PC-3 (cell line): ENCODE data around the gene RPL31. TPM values are rescaled to one million over a fixed set of nuclear protein-coding genes. Genes with fewer than 3 reads are reported as not detected.

Experiments
- ATAC-seq: fragments of 200-7000 bp; cut with Tn5 transposase; 2 replicates; pipeline ENCODE4 v1.9.1; 2020; ENCODE audit warnings: mild to moderate bottlenecking, moderate library complexity
- BruUV-seq: library from RNA; stranded (reverse); fragments of 400-500 nt; replicated peaks from 2 replicates; lab custom pipeline; 2021; lab: Mats Ljungman, UMichigan
- CTCF ChIA-PET: fragments of 300-600 bp; sonication (Branson Sonifier 250); formaldehyde crosslinking; loops from one replicate; lab custom pipeline; 2022; ENCODE audit warnings: antibody characterized with exemption; lab: Charles Lee
- POLR2A ChIA-PET: fragments of 300-600 bp; sonication (Branson Sonifier 250); formaldehyde crosslinking; loops from one replicate; lab custom pipeline; 2022; ENCODE audit warnings: antibody characterized with exemption; ENCODE audit not compliant: unreplicated experiment; lab: Charles Lee
- DNase-seq: peaks from one replicate; pipeline ENCODE4 v3.0.0-alpha.2; 2015
- H2AFZ ChIP-seq: fragments of 300-600 bp; sonication (generic); 2 replicates; pipeline ENCODE4 v1.6.0; 2016; ENCODE audit warnings: antibody characterized with exemption, low read length
- H3F3A ChIP-seq: fragments of 300-600 bp; sonication (generic); one replicate; pipeline ENCODE4 v1.6.0; 2017; ENCODE audit warnings: antibody characterized with exemption, low read length, control low read depth, mild to moderate bottlenecking; ENCODE audit not compliant: unreplicated experiment
- H3K27ac ChIP-seq: fragments of 300-600 bp; sonication (generic); 2 replicates; pipeline ENCODE4 v1.5.1; 2016; ENCODE audit warnings: mild to moderate bottlenecking, low read length
- H3K27me3 ChIP-seq: fragments of 300-600 bp; sonication (generic); 2 replicates; pipeline ENCODE4 v1.6.1; 2016; ENCODE audit warnings: low read length, mixed read lengths
- H3K36me3 ChIP-seq: fragments of 300-600 bp; sonication (generic); 2 replicates; pipeline ENCODE4 v1.6.1; 2016; ENCODE audit warnings: low read depth, mixed run types, low read length, mixed read lengths
- H3K4me1 ChIP-seq: fragments of 300-600 bp; sonication (generic); 2 replicates; pipeline ENCODE4 v1.5.1; 2016; ENCODE audit warnings: low read length; ENCODE audit not compliant: insufficient read depth
- H3K4me2 ChIP-seq: fragments of 300-600 bp; sonication (generic); 2 replicates; pipeline ENCODE4 v1.6.0; 2016; ENCODE audit warnings: low read length
- H3K4me3 ChIP-seq: fragments of 300-600 bp; sonication (generic); 2 replicates; pipeline ENCODE4 v1.5.1; 2016; ENCODE audit warnings: mild to moderate bottlenecking, low read length, mixed read lengths
- H3K79me2 ChIP-seq: fragments of 300-600 bp; sonication (generic); 2 replicates; pipeline ENCODE4 v1.6.1; 2017; ENCODE audit warnings: low read length, mixed read lengths
- H3K9ac ChIP-seq: fragments of 300-600 bp; sonication (generic); 2 replicates; pipeline ENCODE4 v1.6.0; 2016; ENCODE audit warnings: mild to moderate bottlenecking, low read length
- H3K9me2 ChIP-seq: fragments of 300-600 bp; sonication (generic); replicated peaks from 2 replicates; pipeline ENCODE4 v1.6.1; 2016; ENCODE audit warnings: mixed run types, low read length, mixed read lengths
- H3K9me3 ChIP-seq: fragments of 300-600 bp; sonication (generic); 2 replicates; pipeline ENCODE4 v1.6.1; 2016; ENCODE audit warnings: low read length, mixed read lengths
- H4K20me1 ChIP-seq: fragments of 300-600 bp; sonication (generic); 2 replicates; pipeline ENCODE4 v1.6.1; 2016; ENCODE audit warnings: low read length, mixed read lengths
- CTCF ChIP-seq: fragments of 300-600 bp; sonication (generic); conservative IDR thresholded peaks from 2 replicates; pipeline ENCODE4 v1.5.1; 2017; ENCODE audit warnings: antibody characterized with exemption, low read depth, mild to moderate bottlenecking, low read length
- EZH2 ChIP-seq: fragments of 300-600 bp; sonication (generic); IDR thresholded peaks from one replicate; pipeline ENCODE4 v1.6.1; 2017; ENCODE audit warnings: antibody characterized with exemption, mild to moderate bottlenecking, low read length; ENCODE audit not compliant: unreplicated experiment
- EZH2phosphoT487 ChIP-seq: fragments of 300-600 bp; sonication (generic); IDR thresholded peaks from 2 replicates; pipeline ENCODE4 v1.6.1; 2018; ENCODE audit warnings: mild to moderate bottlenecking, antibody characterized with exemption, low read length, borderline replicate concordance
- intact Hi-C: fragments of 100-400 bp; cut with micrococcal nuclease; formaldehyde crosslinking; loops from 2 replicates; pipeline ENCODE4 v1.9.0; 2023
- total RNA-seq: library from RNA; depleted of rRNA; stranded (reverse); fragments of >200 nt; gene quantifications from 2 replicates; pipeline ENCODE4 v1.2.3, GENCODE V29; 2014

RPL31 gene
- total RNA-seq, 1 experiment from 2014 or later: 756 TPM

- H3K27me3 ChIP-seq: no peaks in the 10 kb centered on the region
- ATAC-seq (no peak), DNase-seq (no peak)
- intact Hi-C loops: no loop called here
- ChIA-PET CTCF (no interaction called here), POLR2A (no interaction called here)
- no TSS peak for BruUV-seq
- no peak overlapping the region for H3K4me3 ChIP-seq
- TF ChIP-seq CTCF: no peak
- no peak for TF ChIP-seq EZH2
- TF ChIP-seq EZH2phosphoT487: no peak
- peaks cover 12% of the 10 kb centered on the region for H3K79me2 ChIP-seq
- no peaks in the 10 kb centered on the region for H3K9me2 ChIP-seq
- H3K27ac ChIP-seq: no peak overlapping the region
- H3K9me3 ChIP-seq: no peaks in the 10 kb centered on the region
- H3K4me1 ChIP-seq: peaks cover 6% of the 10 kb centered on the region
- H3K4me2 ChIP-seq: no peak overlapping the region
- H4K20me1 ChIP-seq: peaks cover 6% of the 10 kb centered on the region
- no peak overlapping the region for H2AFZ ChIP-seq
- peaks cover 37% of the 10 kb centered on the region for H3K36me3 ChIP-seq
- H3F3A ChIP-seq: no peaks in the 10 kb centered on the region
- H3K9ac ChIP-seq: no peak overlapping the region
Observed at GRCh38 chr2:100998235-100998573, 3.9 kb upstream of the RPL31 start.

GRCh38 chr2:100999995-101000394, 2.1 kb upstream of the RPL31 start:
- BruUV-seq: no TSS peak
- no peak overlapping the region for H3K4me3 ChIP-seq
- H3F3A ChIP-seq: no peaks in the 10 kb centered on the region
- DNase-seq (no peak), ATAC-seq (no peak)
- peaks cover 24% of the 10 kb centered on the region for H4K20me1 ChIP-seq
- no peaks in the 10 kb centered on the region for H3K9me2 ChIP-seq
- H3K9ac ChIP-seq: no peak overlapping the region
- H3K4me2 ChIP-seq: no peak overlapping the region
- peaks cover 30% of the 10 kb centered on the region for H3K79me2 ChIP-seq
- intact Hi-C loops: no loop called here
- no peaks in the 10 kb centered on the region for H3K27me3 ChIP-seq
- H3K4me1 ChIP-seq: peaks cover 16% of the 10 kb centered on the region
- POLR2A ChIA-PET: no interaction called here
- CTCF ChIA-PET: no interaction called here
- no peaks in the 10 kb centered on the region for H3K9me3 ChIP-seq
- peaks cover 43% of the 10 kb centered on the region for H3K36me3 ChIP-seq
- TF ChIP-seq EZH2: no peak
- no peak for TF ChIP-seq CTCF
- TF ChIP-seq EZH2phosphoT487: no peak
- H2AFZ ChIP-seq: no peak overlapping the region
- H3K27ac ChIP-seq: no peak overlapping the region

GRCh38 chr2:101002562-101003277, 631 bp downstream of the RPL31 start:
- H3K9ac ChIP-seq: peak overlapping the region; percentile 98
- peaks cover 51% of the 10 kb centered on the region for H3K36me3 ChIP-seq
- no peak for TF ChIP-seq EZH2phosphoT487
- no peak for TF ChIP-seq CTCF
- TF ChIP-seq EZH2: no peak
- CTCF ChIA-PET: interaction anchor here (0.7 to 1.4 kb wide), 3 partner anchors 203 to 408 kb away, joined by 3 to 5 read pairs (median 3); no protein-coding TSS in a partner anchor
- H3K79me2 ChIP-seq: peaks cover 39% of the 10 kb centered on the region
- peak; percentile 3; the same call in 1 of the 2 replicates for ATAC-seq
- TSS peak; percentile 58 for BruUV-seq
- peak; percentile 17 for DNase-seq
- no peaks in the 10 kb centered on the region for H3K27me3 ChIP-seq
- peak overlapping the region; percentile 81; the same call in 1 of the 2 replicates for H2AFZ ChIP-seq
- peak overlapping the region; percentile 98 for H3K4me3 ChIP-seq
- H3K4me2 ChIP-seq: peak overlapping the region; percentile 96
- intact Hi-C loops: no loop called here
- H3K27ac ChIP-seq: peak overlapping the region; percentile 41
- H3F3A ChIP-seq: peaks cover 3% of the 10 kb centered on the region
- H4K20me1 ChIP-seq: peaks cover 44% of the 10 kb centered on the region
- H3K4me1 ChIP-seq: peaks cover 16% of the 10 kb centered on the region
- POLR2A ChIA-PET: interaction anchor here (0.6 kb wide), 1 partner anchor 119 kb away, joined by 6 read pairs; no protein-coding TSS in a partner anchor
- H3K9me3 ChIP-seq: no peaks in the 10 kb centered on the region
- no peaks in the 10 kb centered on the region for H3K9me2 ChIP-seq
